Pons (tissue), 1 donor: ENCODE measurements around the gene PKN1.
A peak's percentile ranks its signal among the peaks of the same experiment; 100 is the strongest.
"Not testable (repeated sequence)": the region's sequence is repeated elsewhere in the genome, so short reads cannot be mapped to it uniquely, and the experiment has no call there.

Experiments
- DNase-seq: peaks from one replicate; pipeline ENCODE4 v3.0.0-alpha.2; 2016; ENCODE audit warnings: low spot score

PKN1 gene

GRCh38 chr19:14432791-14433553 is at the start of gene PKN1:
TSS of gene PKN1 (plus strand) at chr19:14433306. CDS start at chr19:14433522, 216 bp downstream.
- DNase-seq = no peak

- DNase-seq = peak; percentile 54
Measured at GRCh38 chr19:14383661-14384555, 49.2 kb upstream of the PKN1 start.

- no peak for DNase-seq
Measured at GRCh38 chr19:14385492-14385891, 47.6 kb upstream of the PKN1 start.

- DNase-seq = no peak
Measured at GRCh38 chr19:14390548-14390947, 42.6 kb upstream of the PKN1 start.

GRCh38 chr19:14391156-14391821 is 41.8 kb upstream of the PKN1 start:
- DNase-seq = no peak

GRCh38 chr19:14393329-14393728 is 39.8 kb upstream of the PKN1 start:
- DNase-seq = no peak

GRCh38 chr19:14394167-14394566 is 38.9 kb upstream of the PKN1 start:
- no peak for DNase-seq

- no peak for DNase-seq
Measured at GRCh38 chr19:14395262-14395661, 37.8 kb upstream of the PKN1 start.

GRCh38 chr19:14395710-14396336 is 37.3 kb upstream of the PKN1 start:
- DNase-seq = no peak

- DNase-seq = not testable (repeated sequence)
Measured at GRCh38 chr19:14396730-14397129, 36.4 kb upstream of the PKN1 start.

GRCh38 chr19:14397168-14397567 is 35.9 kb upstream of the PKN1 start:
- not testable (repeated sequence) for DNase-seq

- no peak for DNase-seq
Measured at GRCh38 chr19:14400951-14401431, 32.1 kb upstream of the PKN1 start.

- DNase-seq = no peak
Measured at GRCh38 chr19:14401468-14402195, 31.5 kb upstream of the PKN1 start.

GRCh38 chr19:14402332-14403144 is 30.6 kb upstream of the PKN1 start:
- no peak for DNase-seq

- not testable (repeated sequence) for DNase-seq
Measured at GRCh38 chr19:14403145-14403930, 29.8 kb upstream of the PKN1 start.

GRCh38 chr19:14404312-14404711 is 28.8 kb upstream of the PKN1 start:
- DNase-seq = no peak

GRCh38 chr19:14405380-14405757 is 27.7 kb upstream of the PKN1 start:
- DNase-seq = no peak

- peak; percentile 76 for DNase-seq
Measured at GRCh38 chr19:14405758-14406644, 27.1 kb upstream of the PKN1 start.
